Measurements from ENCODE around the gene AXL.
"Not testable (repeated sequence)": the region's sequence is repeated elsewhere in the genome, so short reads cannot be mapped to it uniquely, and the experiment has no call there.

The AXL gene

GRCh38 chr19:41206926-41207750, 11.9 kb upstream of the AXL start:
- DNase-seq (ENCODE audit: low read depth) = no peak

- DNase-seq (ENCODE audit: low read depth) = no peak
These were observed 4.9 kb upstream of the AXL start for GRCh38 chr19:41214161-41214560.

- no peak for DNase-seq (ENCODE audit: low read depth)
These were observed 1.3 kb upstream of the AXL start for GRCh38 chr19:41217741-41218140.

- no peak for DNase-seq (ENCODE audit: low read depth)
These were observed 791 bp upstream of the AXL start for GRCh38 chr19:41218249-41218614.

GRCh38 chr19:41219924-41220567, 1.0 kb downstream of the AXL start:
- peak; percentile 59 for DNase-seq (ENCODE audit: low read depth)

- DNase-seq (ENCODE audit: low read depth) = no peak
These were observed 1.8 kb downstream of the AXL start for GRCh38 chr19:41220811-41221210.

GRCh38 chr19:41221514-41222205, 2.6 kb downstream of the AXL start:
- no peak for DNase-seq (ENCODE audit: low read depth)

- no peak for DNase-seq (ENCODE audit: low read depth)
These were observed 3.2 kb downstream of the AXL start for GRCh38 chr19:41222240-41222639.

- peak; percentile 42 for DNase-seq (ENCODE audit: low read depth)
These were observed 4.6 kb downstream of the AXL start for GRCh38 chr19:41223431-41224234.

- DNase-seq (ENCODE audit: low read depth) = no peak
These were observed 5.6 kb downstream of the AXL start for GRCh38 chr19:41224632-41225031.

GRCh38 chr19:41225238-41226052, 6.4 kb downstream of the AXL start:
- DNase-seq (ENCODE audit: low read depth) = peak; percentile 99

GRCh38 chr19:41226053-41226873, 7.2 kb downstream of the AXL start:
- peak; percentile 92 for DNase-seq (ENCODE audit: low read depth)

- DNase-seq (ENCODE audit: low read depth) = no peak
These were observed 7.9 kb downstream of the AXL start for GRCh38 chr19:41226874-41227390.

- DNase-seq (ENCODE audit: low read depth) = no peak
These were observed 9.5 kb downstream of the AXL start for GRCh38 chr19:41228486-41228885.

GRCh38 chr19:41229338-41229737, 10.3 kb downstream of the AXL start:
- not testable (repeated sequence) for DNase-seq (ENCODE audit: low read depth)

- DNase-seq (ENCODE audit: low read depth) = no peak
These were observed 11.2 kb downstream of the AXL start for GRCh38 chr19:41230067-41230857.

GRCh38 chr19:41232686-41233085, 13.7 kb downstream of the AXL start:
- DNase-seq (ENCODE audit: low read depth) = no peak

- DNase-seq (ENCODE audit: low read depth) = no peak
These were observed 14.8 kb downstream of the AXL start for GRCh38 chr19:41233748-41234240.

- no peak for DNase-seq (ENCODE audit: low read depth)
These were observed 15.6 kb downstream of the AXL start for GRCh38 chr19:41234512-41235168.

Measured in amniotic epithelial cell (primary cell).